GM12801 (cell line): ENCODE measurements around the gene FLOT1.

Source experiments
- CTCF ChIP-seq: IDR thresholded peaks from one replicate; pipeline ENCODE4 v1.5.1; 2011; ENCODE audit warnings: control low read depth; ENCODE audit not compliant: insufficient read length; ENCODE audit errors: extremely low read depth

The FLOT1 gene

GRCh38 chr6:30742316-30743098, at the start of gene FLOT1:
Gene FLOT1, minus strand, starts transcription at chr6:30742687. Its CDS starts 498 bp downstream, at chr6:30742189.
- no peak for TF ChIP-seq CTCF

- TF ChIP-seq CTCF, result no peak
Observed at GRCh38 chr6:30790724-30791383, 48.4 kb upstream of the FLOT1 start.

- no peak for TF ChIP-seq CTCF
Observed at GRCh38 chr6:30789606-30790005, 47.1 kb upstream of the FLOT1 start.

- TF ChIP-seq CTCF, result no peak
Observed at GRCh38 chr6:30787954-30788353, 45.5 kb upstream of the FLOT1 start.

GRCh38 chr6:30782425-30783014, 40.0 kb upstream of the FLOT1 start:
- TF ChIP-seq CTCF, result no peak

- TF ChIP-seq CTCF, result no peak
Observed at GRCh38 chr6:30781743-30782424, 39.4 kb upstream of the FLOT1 start.

- no peak for TF ChIP-seq CTCF
Observed at GRCh38 chr6:30781395-30781742, 38.9 kb upstream of the FLOT1 start.
